ENCODE data around the gene ADARB1. TPM values are rescaled to one million over a fixed set of nuclear protein-coding genes. Genes with fewer than 3 reads are reported as not detected.

Gene ADARB1
- polyA plus RNA-seq, 1 donor (not counting 4 experiments of a cell fraction or from before 2014, with no cell fraction given) = 13.0 TPM

DNA sequence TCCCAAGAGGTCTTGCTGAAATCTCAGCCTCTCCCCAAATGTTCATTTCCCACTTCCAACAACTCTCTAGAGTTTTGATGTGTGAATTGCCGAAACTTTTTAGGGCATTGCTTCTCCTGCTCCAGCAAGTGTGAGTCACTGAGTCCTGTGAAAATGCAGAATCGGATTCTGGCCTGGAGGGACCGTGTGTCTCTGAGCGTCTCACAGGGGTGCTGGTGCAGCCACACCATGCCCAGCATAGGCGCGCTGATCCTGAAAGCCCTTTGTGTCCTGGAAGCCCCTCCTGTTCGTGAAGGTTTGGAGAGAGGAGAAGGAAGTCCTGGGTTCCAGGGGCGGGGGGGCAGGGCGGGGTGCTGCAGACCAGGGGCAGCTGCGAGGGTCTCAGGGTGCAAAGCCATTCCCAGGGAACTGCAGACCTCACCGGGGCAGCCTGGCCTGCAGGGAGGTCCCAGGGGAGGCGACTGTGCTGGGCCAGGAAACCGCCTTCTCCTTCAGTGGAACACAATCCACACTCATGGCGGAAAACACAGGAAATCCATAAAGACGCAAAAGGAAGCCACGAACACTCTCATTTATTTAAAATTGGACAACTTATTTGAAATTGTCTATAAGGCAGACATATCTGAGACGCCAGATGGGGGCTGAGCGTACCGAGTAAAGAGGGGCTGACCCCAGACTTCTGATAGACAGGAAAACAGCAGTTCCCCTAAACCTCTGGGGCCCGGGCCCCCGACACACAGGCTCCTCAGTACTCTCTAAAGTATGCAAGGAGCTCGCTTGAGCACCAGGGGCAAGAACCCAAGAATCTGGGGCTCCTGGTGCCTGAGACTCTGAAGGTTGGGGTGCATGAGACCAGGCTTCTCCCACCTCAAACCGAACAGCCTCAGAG, 43.5 kb upstream of the ADARB1 start:
- Histone ChIP-seq H3K9ac (ENCODE audit: control insufficient read depth, extremely low read depth, insufficient read depth, low read length) (no peak overlapping the region), H3K36me3 (ENCODE audit: control insufficient read depth in 2 of 2, extremely low read depth in 1 of 2, insufficient read depth in 2 of 2, low read length in 2 of 2) (no peaks in the 10 kb centered on the region), H3K4me3 (ENCODE audit: control insufficient read depth in 2 of 3, extremely low read depth in 1 of 3, insufficient read depth in 2 of 3, low read depth in 1 of 3, low read length in 3 of 3) (no peak overlapping the region), H2AFZ (ENCODE audit: control insufficient read depth, low read length) (no peak overlapping the region), H3K9me1 (ENCODE audit: control insufficient read depth, extremely low read depth, insufficient read depth, low read length) (no peaks in the 10 kb centered on the region), H3K27me3 (ENCODE audit: control insufficient read depth, extremely low read depth, insufficient read depth, low read length) (peaks cover 15% of the 10 kb centered on the region), H4K20me1 (ENCODE audit: control insufficient read depth, extremely low read depth, insufficient read depth, low read length) (no peaks in the 10 kb centered on the region), H3K79me2 (ENCODE audit: control insufficient read depth, insufficient read depth, low read length) (no peaks in the 10 kb centered on the region), H3K27ac (ENCODE audit: control insufficient read depth, insufficient read depth, low read length) (no peak overlapping the region), H3K4me2 (ENCODE audit: control insufficient read depth, extremely low read depth, insufficient read depth, low read depth, low read length) (no peak overlapping the region), H3K4me1 (ENCODE audit: control insufficient read depth, extremely low read depth, insufficient read depth, low read length) (peaks cover 6% of the 10 kb centered on the region), H3K9me3 (ENCODE audit: control insufficient read depth, low read depth, low read length) (no peaks in the 10 kb centered on the region)
- no peak for FAIRE-seq
- dilution Hi-C loops (cut with MboI; ENCODE audit: extremely low pct_ligation_motif_present, low sequenced_read_pairs) = no loop called here
- no peak for DNase-seq (ENCODE audit: low read depth, low spot score)
- no peak for TF ChIP-seq EZH2 (IDR thresholded peaks at IDR 0.05; ENCODE audit: low read length)
- TF ChIP-seq, protein P1, sequence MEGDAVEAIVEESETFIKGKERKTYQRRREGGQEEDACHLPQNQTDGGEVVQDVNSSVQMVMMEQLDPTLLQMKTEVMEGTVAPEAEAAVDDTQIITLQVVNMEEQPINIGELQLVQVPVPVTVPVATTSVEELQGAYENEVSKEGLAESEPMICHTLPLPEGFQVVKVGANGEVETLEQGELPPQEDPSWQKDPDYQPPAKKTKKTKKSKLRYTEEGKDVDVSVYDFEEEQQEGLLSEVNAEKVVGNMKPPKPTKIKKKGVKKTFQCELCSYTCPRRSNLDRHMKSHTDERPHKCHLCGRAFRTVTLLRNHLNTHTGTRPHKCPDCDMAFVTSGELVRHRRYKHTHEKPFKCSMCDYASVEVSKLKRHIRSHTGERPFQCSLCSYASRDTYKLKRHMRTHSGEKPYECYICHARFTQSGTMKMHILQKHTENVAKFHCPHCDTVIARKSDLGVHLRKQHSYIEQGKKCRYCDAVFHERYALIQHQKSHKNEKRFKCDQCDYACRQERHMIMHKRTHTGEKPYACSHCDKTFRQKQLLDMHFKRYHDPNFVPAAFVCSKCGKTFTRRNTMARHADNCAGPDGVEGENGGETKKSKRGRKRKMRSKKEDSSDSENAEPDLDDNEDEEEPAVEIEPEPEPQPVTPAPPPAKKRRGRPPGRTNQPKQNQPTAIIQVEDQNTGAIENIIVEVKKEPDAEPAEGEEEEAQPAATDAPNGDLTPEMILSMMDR (optimal IDR thresholded peaks at IDR 0.05 in 1 of 3, IDR thresholded peaks at IDR 0.05 in 1 of 3, conservative IDR thresholded peaks at IDR 0.05 in 1 of 3; ENCODE audit: extremely low read depth in 1 of 3, insufficient read depth in 2 of 3, low read length in 3 of 3) = no peak

DNA sequence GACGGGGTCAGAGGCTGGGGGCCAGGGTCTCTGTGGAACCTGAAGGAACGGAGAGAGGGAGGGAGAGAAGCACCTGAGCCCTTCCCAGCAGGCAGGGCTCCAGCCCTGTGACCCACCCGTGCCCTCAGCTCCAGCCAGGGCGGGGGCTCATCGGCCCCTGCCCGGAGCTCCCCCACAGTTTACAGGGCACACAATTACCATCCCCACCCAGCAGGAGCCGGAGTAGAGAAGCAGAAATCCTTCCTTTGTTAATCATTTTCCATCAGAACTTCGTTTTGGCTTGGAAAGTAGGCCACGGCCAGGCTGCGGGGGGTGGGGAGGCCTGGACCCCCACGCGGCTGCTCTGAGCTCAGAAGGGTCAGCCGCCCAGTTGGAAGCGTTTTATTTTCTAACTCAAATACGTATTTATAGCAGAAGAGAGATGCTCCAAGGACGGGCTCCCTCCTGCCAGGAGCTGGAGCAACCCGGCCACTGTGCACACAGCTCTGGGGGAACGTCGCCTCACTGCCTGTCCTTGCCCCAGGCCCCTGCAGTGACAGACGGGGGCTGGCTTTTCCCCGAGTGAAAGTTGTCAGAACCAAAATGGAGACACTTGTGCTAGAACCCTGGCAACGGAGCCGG, 42.7 kb upstream of the ADARB1 start:
- Histone ChIP-seq H3K9ac (ENCODE audit: control insufficient read depth, extremely low read depth, insufficient read depth, low read length) (no peak overlapping the region), H3K36me3 (ENCODE audit: control insufficient read depth in 2 of 2, extremely low read depth in 1 of 2, insufficient read depth in 2 of 2, low read length in 2 of 2) (no peaks in the 10 kb centered on the region), H3K4me2 (ENCODE audit: control insufficient read depth, extremely low read depth, insufficient read depth, low read depth, low read length) (peak overlapping the region; percentile 58), H3K27me3 (ENCODE audit: control insufficient read depth, extremely low read depth, insufficient read depth, low read length) (peaks cover 15% of the 10 kb centered on the region), H3K9me3 (ENCODE audit: control insufficient read depth, low read depth, low read length) (peaks cover 2% of the 10 kb centered on the region), H3K9me1 (ENCODE audit: control insufficient read depth, extremely low read depth, insufficient read depth, low read length) (no peaks in the 10 kb centered on the region), H3K4me1 (ENCODE audit: control insufficient read depth, extremely low read depth, insufficient read depth, low read length) (peaks cover 6% of the 10 kb centered on the region), H3K27ac (ENCODE audit: control insufficient read depth, insufficient read depth, low read length) (no peak overlapping the region), H2AFZ (ENCODE audit: control insufficient read depth, low read length) (peak overlapping the region; percentile 49), H3K79me2 (ENCODE audit: control insufficient read depth, insufficient read depth, low read length) (no peaks in the 10 kb centered on the region), H3K4me3 (ENCODE audit: control insufficient read depth in 2 of 3, extremely low read depth in 1 of 3, insufficient read depth in 2 of 3, low read depth in 1 of 3, low read length in 3 of 3) (peak overlapping the region in 1 of 3 experiments; percentile 38), H4K20me1 (ENCODE audit: control insufficient read depth, extremely low read depth, insufficient read depth, low read length) (no peaks in the 10 kb centered on the region)
- dilution Hi-C loops (cut with MboI; ENCODE audit: extremely low pct_ligation_motif_present, low sequenced_read_pairs) = no loop called here
- FAIRE-seq = no peak
- no peak for DNase-seq (ENCODE audit: low read depth, low spot score)
- no peak for TF ChIP-seq EZH2 (IDR thresholded peaks at IDR 0.05; ENCODE audit: low read length)
- TF ChIP-seq, protein P1 (optimal IDR thresholded peaks at IDR 0.05 in 1 of 3, IDR thresholded peaks at IDR 0.05 in 1 of 3, conservative IDR thresholded peaks at IDR 0.05 in 1 of 3; ENCODE audit: extremely low read depth in 1 of 3, insufficient read depth in 2 of 3, low read length in 3 of 3) = no peak
